ENCODE results near the gene SLC4A2.

GRCh38 chr7:151047976-151048815 lies 11.2 kb upstream of the SLC4A2 start, which contains the start of gene ASIC3:
- no peak for TF ChIP-seq CTCF (IDR thresholded peaks at IDR 0.05)
- TF ChIP-seq EP300 (IDR thresholded peaks at IDR 0.05) = no peak
- no peak for TF ChIP-seq POLR2A (IDR thresholded peaks at IDR 0.05)
- TF ChIP-seq POLR2AphosphoS5 (IDR thresholded peaks at IDR 0.05) = no peak
